HCT116 (cell line): ENCODE data around the gene IP6K3.

ENCODE experiments used
- CBX3 ChIP-seq: IDR thresholded peaks from 2 replicates; pipeline ENCODE4 v1.6.1; 2012; ENCODE audit warnings: low read depth
- EZH2 ChIP-seq: fragments of 200-600 bp; sonication (generic); IDR thresholded peaks from 2 replicates; pipeline ENCODE4 v1.6.1; 2017; ENCODE audit warnings: antibody characterized with exemption, mixed run types
- POLR2AphosphoS5 ChIP-seq: IDR thresholded peaks from 2 replicates; pipeline ENCODE4 v1.6.1; 2011; ENCODE audit warnings: mild to moderate bottlenecking, low read depth, low read length, moderate library complexity
- SP1 ChIP-seq: IDR thresholded peaks from 2 replicates; pipeline ENCODE4 v1.6.1; 2012; ENCODE audit warnings: low read depth
- YY1 ChIP-seq: IDR thresholded peaks from 2 replicates; pipeline ENCODE4 v1.6.1; 2011; ENCODE audit warnings: low read length, low read depth, moderate library complexity, mild to moderate bottlenecking; ENCODE audit not compliant: insufficient replicate concordance; ENCODE audit errors: extremely low read depth
- ZNF274 ChIP-seq: fragments of 200-500 bp; sonication (Bioruptor generic); IDR thresholded peaks from 2 replicates; pipeline ENCODE4 v1.6.1; 2014; ENCODE audit warnings: mild to moderate bottlenecking, low read depth, low read length, inconsistent platforms
- TF ChIP-seq, protein P1 (sequence below), 3 experiments: fragments of 200-600 bp in 1 of 3; sonication (generic) in 1 of 3; IDR thresholded peaks in 2 of 3; conservative IDR thresholded peaks in 1 of 3; 2 replicates each; pipeline ENCODE4 v1.5.1; 2012 to 2017; ENCODE audit warnings: low read depth in 2 of 3, low read length in 2 of 3, antibody characterized with exemption in 1 of 3, borderline replicate concordance in 1 of 3, control low read depth in 1 of 3, mild to moderate bottlenecking in 1 of 3, mixed read lengths in 1 of 3, mixed run types in 1 of 3, moderate library complexity in 1 of 3; ENCODE audit not compliant: insufficient read depth in 1 of 3

DNA sequence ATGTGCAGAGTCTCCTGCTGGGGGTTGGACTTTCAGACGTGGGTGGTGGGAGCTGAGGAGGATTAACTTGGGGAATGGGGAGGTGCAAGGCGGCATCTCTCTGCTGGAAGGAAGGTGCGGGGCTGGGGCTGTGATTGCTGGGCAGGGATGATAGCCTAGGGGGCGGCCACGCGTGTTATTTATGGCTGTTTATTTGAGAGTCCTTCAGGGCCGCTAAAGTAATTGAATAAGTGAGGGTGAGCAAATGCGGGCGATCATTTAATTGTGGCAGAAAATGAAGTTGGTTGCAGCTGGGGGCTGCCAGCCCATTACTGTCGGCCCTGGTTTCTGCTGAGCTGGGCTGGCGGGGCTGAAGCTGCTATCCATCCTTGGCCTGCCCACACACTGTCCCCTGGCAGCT, 7.5 kb upstream of the IP6K3 start:
- TF ChIP-seq SP1 (no peak), EZH2 (no peak), ZNF274 (no peak), POLR2AphosphoS5 (no peak), CBX3 (no peak), YY1 (no peak)
- TF ChIP-seq, protein P1, sequence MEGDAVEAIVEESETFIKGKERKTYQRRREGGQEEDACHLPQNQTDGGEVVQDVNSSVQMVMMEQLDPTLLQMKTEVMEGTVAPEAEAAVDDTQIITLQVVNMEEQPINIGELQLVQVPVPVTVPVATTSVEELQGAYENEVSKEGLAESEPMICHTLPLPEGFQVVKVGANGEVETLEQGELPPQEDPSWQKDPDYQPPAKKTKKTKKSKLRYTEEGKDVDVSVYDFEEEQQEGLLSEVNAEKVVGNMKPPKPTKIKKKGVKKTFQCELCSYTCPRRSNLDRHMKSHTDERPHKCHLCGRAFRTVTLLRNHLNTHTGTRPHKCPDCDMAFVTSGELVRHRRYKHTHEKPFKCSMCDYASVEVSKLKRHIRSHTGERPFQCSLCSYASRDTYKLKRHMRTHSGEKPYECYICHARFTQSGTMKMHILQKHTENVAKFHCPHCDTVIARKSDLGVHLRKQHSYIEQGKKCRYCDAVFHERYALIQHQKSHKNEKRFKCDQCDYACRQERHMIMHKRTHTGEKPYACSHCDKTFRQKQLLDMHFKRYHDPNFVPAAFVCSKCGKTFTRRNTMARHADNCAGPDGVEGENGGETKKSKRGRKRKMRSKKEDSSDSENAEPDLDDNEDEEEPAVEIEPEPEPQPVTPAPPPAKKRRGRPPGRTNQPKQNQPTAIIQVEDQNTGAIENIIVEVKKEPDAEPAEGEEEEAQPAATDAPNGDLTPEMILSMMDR (IDR thresholded peaks at IDR 0.05 in 2 of 3, conservative IDR thresholded peaks at IDR 0.05 in 1 of 3; ENCODE audit: borderline replicate concordance in 1 of 3, insufficient read depth in 1 of 3, low read depth in 2 of 3, low read length in 2 of 3) = no peak
